Measurements from ENCODE around the gene DGKI.

The DGKI gene

DNA sequence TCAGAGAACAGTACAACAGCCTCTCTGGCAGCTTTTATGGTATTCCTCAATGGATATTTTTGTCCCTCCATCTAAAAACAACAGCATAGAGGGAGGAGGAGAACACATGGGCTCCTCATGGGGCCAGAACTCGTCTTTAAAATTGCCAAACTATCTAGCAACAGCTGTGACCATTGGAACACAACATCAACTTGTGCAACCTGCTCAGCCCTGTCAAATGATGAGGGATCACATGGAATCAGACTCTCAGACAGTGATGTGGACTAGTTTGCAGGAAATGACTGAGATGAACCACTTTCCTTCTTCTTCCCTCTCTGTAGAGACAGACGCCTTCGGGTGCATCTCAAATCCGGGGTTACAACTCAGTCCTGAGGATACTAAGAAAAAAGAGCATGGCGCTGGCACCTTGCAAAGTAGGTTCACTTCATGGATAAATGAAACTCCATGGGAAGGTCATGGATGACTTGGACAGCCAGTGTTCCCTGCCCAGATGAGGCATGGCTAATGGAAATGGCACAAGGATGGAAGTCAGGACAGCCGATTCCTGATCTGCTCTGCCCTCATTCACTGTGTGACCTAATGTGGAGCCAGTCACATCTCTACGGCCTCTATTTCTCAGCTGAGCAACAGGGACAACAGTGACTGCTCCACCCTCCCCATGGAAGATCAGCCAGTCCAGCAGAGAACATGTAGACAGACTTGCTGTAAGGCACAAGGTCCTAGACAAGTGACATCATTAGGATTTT lies 24.6 kb upstream of the DGKI start:
- no peak for DNase-seq

DNA sequence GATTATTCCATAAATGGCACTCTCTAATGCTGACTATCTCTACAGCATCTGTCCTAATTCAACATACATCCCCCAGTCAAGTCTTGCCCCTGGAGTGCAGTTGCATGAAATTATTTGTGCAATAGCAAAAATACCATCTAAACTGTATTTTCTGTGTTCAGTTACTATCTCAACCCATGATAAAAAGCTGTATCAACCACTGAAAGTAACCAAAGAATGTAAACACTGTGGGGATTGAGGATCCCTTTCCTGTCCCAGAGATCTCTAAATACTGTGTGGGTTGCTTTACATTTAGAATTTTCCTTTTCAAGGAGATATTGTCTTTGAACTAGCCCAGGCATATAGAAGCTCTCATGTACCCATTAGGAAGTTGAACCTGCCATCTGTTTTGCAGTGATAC lies 23.9 kb upstream of the DGKI start:
- no peak for DNase-seq

DNA sequence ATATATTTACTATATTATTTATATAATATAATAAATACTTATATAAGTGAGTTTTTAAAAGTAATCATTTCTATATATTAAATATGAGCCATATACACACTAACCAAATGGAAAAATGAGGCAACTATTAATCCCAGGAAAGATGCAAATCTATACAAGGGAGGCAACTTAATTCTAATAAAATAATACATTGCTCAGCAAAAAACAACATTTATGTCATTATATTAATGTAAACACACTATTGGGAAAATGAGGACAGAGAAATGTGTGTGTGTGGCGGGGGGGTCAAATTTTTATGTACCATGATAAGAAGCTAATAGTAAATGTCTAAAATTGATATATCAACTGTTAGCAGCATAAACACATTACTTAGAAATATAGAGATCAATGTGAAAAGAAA lies 23.3 kb upstream of the DGKI start:
- no peak for DNase-seq

DNA sequence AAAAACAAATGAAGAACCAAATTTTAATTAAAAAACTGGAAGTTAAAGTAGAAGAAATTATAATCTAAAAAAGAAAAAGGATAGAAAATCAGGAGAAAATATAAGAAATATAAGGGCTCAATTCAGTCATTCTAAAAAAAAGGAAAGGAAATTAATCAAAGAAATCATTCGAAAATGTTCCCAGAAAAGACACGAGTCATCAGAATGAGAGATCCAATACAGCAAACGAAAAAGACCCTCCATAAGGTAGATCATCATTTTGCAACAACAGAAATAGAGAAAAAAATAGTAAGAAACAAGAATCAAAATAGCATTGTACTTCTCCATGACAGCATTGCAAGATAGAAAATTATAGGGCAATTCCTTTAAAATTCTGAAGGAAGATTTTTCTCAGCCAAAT lies 22.5 kb upstream of the DGKI start:
- DNase-seq = no peak

DNA sequence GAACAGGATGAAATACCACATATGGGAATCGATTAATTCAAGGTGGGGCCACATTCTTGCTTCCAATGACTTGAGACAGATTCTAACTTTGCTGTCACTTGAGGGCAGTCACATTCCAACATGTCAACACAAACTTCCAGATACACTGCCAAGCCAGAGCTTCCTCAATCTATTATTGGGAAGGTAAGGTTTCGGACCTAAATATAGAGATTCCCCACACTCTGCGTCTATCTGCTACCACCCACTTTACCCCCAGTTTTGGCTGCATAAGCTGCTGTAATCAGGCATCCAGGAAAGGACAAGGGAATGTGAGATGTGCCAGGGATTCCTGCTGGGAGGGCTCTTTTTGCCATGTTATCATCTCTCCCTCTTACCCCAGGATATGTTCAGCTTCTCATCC lies 20.5 kb upstream of the DGKI start:
- no peak for DNase-seq

DNA sequence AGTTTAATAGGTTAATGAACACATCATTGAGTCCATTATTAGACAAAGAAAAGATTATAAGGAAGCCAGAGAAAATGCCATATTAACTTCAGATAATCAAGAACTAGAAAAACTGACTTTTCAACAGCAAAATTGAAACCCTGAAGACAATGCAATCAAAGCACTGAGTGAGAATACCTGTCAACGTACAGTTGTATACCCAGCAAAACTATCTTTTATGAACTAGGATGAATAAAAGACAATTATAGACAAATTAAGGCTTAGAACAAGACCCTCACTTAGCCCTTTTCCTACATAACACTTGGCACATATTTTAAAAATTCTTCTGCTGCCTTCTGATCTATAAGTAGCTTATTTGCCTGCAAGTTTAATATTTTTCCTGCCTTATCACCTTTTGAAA lies 19.0 kb upstream of the DGKI start:
- DNase-seq = no peak

DNA sequence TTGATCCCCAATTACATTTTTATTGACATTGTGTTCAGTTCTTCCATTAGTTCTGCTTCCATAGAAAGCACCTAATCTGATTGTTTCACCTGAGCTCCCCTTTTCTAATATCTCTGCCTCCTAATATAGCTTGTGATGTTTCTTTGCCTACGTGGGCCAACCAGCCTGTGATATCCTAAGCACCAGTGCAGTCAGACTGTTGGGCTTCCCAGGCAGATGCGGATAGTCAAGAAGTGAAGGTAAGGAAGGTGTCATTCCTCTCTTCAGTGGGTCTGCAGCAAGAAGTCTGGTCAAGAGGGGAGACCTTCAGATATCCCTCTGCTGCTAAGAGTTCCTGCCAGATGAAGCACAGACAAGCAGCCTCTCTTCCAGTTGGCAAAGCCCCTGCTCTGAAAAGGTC lies 16.2 kb upstream of the DGKI start:
- no peak for DNase-seq

DNA sequence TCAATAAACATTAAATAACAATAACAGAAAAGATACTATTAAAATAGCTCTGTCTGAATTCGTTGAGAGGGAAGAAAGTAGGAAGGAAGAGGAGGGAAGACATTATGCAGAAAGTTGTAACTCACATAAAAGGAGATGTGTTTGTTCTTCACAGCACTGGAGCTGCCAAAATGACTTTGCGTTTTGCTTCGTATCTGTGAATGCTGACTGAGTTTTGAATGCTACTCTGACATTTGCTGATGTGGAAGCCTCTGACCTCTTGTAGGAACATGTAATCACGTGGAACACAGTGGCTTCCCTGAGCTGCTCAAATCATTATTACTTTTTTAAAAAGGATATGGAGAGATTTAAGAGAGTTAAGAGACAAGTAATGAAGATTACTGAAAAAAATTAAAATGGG lies 15.6 kb upstream of the DGKI start:
- no peak for DNase-seq

DNA sequence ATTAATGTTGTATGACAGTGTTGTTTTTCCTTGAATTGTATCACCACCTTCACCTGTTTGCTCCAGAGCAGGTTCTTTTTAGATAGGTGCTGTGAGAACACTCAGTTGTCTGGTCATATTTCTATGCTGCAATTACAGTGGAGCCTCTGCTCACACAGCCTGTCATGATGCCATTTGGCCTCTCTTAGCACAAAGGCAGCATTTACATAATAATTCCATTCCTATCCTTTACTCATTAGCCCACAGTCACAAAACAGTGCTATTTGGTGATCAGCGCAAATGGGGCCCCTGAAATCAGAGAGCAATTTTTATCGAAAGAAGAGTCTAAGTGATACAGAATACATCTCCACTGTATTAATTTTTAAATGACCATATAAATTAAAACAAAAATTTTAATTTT lies 13.8 kb upstream of the DGKI start:
- no peak for DNase-seq

DNA sequence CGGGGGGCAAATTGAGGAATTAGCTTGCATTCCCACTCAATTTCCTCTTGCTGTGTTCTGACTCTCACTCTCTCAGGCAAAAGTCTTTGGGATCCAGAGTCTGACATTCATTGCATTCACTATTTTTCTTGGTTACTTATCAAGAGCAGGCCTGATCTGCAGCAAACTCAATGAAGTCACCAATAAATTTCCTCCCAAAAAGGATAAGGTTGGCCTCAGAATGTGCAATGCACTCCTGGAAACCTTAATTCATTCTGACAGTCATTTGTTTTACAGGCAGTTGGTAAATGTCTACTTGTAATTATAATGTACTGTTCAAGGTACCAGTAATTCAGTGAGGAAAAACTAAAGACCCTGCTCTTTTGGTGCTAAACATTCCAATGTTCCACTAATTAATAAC lies 6.3 kb upstream of the DGKI start:
- DNase-seq = no peak

DNA sequence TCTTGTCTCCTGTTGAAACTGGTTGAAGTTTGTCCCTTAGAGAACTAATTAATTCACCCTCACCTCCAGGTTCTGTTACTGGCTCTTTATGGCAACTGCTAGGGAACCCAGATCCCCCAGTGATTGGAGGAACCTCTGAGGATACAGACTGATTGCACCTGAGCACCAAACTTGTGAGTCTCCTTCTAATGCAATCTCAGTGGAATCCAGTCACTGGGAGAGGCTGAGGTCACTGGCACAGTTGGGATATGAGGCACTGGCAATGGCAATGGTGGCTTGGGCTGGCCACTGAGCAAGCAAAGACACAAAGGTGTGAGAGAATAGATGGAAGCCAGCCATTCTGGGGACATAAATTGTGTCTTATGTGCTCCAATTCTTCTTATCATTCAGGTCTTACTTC lies 5.3 kb upstream of the DGKI start:
- no peak for DNase-seq

DNA sequence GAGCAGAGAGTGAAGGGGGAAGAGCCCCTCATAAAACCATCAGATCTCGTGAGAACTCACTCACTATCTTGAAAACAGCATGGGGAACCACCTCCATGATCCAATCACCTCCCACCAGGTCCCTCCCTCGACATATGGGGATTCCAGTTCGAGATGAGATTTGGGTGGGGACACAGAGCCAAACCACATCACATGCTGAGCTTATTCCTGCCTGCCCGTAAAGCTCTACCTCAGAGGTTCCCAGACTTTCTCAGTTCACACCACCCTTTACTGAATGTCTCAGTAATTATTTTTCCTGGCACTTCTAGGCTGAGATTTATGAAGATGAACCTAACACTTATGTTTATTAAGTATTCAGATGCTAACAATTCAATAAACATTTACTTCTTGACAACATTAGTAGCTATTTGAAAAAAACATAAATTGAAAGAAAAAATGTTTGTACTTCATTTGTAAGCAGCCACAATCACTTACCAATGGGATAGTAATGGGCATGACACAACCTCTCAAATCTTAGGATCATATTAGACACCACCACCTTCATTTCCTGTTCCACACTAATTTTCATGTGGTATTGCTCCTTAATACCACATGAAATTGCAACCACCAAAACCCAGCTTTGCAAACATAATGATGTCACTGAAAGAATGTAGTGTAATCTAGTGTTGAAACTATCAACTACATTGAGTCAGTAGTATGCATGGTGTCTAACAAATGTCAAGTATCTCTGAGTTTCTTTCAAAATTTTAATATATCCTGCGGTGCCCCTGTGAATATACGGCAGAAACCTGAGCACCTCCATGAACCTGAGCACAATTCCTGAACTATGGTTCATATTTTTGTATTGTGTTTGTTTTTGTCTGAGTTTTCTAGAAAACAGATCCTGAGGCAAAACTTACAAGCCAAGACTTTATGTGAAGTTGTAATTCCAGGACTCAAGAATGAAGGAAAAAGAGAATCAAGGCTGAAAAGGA lies 4.5 kb upstream of the DGKI start:
- no peak for DNase-seq

DNA sequence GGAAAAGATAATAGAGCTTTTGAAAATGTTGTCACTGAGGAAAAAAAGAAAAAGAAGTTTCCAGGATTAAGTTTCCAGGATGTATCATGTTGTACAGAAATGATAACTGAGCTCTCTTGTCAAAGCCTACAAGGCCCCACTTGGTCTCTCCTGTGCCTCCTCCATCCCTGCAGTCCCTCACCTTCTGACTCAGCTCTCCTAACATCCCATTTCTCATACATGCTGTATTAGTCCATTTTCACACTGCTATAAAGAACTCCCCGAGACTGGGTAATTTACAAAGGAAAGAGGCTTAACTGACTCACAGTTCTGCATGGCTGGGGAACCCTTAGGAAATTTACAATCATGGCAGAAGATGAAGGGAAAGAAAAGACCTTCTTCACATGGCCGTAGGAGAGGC lies 3.8 kb upstream of the DGKI start:
- no peak for DNase-seq

DNA sequence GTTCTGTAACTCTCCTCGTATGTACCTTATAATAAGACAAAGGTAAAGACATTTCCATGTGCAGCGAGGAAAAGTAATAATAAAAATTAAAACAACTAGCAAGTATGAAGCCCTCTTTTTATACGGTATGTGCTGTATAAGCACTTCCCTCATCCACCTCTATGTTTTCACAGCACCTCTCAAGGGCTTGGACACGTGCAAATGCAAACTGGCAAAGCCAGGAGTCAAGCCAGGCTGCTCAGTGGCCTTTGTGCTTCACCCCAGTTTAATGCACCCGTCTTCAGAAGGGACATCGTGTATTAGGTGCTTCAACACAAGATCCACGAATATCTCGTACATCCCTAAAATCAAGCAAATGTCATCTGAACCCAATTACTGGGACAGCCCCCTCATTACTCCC lies 1.3 kb upstream of the DGKI start:
- no peak for DNase-seq

DNA sequence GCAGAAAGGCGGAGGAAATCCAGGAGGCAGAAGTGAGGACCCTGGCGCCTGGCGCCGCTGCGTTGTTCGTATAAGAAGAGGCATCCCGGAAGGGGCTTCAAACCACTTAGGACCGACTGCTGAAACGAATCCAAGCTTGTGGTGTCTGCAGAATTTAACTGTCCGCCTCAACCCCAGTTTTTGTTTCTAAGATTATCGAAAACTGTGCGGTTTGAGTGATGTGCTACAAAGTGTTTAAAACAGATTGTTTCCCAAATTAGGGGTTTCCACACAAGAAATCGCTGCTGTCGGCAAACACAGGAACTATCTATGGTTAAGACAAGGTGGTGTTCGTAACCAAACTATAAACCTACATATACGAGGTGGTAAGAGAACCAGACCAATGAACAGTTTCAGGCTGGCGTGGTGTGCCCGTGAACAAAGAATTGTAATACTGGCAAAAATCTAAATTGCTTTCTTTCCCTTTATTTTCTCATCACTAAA lies 835 bp upstream of the DGKI start:
- no peak for DNase-seq

DNA sequence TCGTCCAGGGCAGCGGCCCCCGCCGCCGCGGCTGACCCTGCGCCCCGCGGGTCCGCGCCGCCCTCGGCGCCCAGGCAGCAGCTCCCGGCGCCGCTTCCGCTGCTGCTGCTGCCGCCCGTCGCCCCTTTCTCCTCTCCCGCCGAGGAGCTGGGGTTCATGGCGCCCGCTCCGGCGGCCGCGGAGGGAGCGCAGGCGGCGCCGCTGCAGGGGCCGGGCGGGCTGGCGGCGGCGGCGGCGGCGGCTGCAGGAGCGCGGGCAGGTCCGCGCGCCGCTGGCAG lies 286 bp downstream of the DGKI start:
- DNase-seq = peak; percentile 8

DNA sequence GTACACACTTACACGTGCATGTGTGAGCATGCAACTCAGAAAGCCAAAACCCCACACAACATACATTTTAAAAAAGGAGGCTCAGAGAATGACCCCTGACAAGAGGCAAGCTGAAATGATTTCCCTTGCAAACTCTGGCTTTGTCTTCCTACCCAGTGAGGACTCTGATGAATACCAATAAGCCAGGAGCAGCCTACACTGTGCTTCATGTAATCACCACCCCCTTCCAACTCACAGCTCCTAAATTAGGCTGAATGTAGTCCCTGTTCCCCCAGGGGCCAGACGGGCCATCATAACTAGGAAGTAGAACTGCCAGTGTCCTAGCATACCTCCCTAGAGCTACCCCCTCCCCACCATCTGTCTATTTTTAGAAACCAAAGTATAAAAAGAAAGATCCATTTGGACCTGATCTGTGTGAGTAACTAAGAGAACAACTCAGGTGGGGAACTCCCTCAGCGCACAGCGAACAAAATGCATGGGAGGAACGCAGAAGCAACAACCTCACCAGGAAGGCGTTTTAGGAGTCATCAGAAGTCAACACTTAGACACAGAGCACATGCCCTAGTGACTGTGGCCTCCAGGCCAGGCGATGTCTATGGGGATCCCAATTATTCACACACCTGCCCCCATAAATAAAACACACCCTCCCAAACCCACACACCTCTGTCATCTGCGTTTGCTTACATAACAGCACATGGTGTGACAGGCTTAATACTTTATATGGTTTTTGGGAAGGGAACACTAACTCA lies 1.9 kb downstream of the DGKI start:
- no peak for DNase-seq

DNA sequence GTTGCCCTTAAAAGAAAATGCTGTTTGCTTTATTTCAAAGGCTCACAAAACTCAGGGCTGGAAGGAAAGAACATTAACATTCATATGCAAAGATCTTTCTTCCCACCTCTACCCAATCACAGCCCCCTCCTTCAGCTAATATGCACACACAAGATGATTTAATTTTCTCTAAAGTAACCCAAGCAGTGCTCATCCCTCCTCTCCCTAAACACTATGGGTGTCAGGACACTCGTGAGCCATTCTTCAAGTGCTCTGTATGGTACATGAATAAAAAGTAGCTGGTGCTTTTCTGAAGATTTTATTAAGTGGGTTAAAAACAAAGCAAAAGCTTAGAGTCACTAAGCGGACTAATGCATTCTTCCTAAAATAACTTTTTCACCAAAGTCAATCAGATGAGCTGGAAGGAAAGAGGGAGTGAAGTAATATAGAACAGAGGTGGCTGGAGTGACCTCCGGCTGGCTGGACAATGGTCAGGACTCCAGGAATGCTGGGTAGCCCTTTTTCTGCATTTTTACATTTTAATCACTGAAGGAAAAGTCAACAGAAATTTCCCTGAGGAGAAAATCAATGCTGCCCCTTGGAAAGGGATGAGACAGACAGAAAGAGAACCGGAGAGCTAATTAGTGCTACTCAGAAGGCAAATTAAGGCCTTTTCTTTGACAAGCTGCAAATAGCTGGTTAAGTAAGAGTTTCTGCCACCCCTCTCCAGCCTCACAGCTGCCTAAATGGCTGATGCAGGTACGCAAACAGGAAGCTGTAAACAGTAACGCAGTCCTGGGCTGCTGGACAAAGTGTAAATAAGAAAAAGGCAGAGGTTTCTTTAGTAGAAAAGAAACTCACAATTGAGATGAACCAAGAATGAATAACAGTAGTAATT lies 6.6 kb downstream of the DGKI start:
- DNase-seq = no peak

DNA sequence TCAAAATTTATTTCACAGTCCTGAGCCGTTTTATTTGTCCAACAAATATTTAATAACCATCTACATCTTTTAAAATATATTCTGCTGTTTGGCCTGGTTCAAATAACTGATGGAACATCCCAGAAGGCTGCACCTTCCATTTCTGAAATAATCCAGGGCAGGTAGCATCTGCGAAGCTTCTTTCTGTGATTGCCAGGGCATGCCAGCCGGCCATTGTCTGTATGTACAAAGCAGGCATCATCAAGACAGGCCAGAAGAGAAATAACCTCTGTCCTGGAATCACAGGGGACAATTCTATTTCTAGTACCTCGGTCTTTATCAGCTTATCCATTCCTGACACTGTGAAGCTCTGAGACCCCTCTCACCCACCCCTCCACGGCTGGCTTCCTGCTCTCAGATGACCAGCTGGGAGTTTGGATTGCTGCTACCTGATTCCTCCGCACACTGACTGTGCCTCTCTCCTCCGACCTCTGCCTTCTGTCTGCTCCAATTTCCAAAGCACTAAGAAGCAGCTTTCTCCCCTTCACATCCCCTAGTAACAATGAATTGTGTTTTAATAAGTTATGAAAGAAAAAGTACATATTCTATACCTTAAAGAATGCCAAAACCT lies 8.0 kb downstream of the DGKI start:
- no peak for DNase-seq

DNA sequence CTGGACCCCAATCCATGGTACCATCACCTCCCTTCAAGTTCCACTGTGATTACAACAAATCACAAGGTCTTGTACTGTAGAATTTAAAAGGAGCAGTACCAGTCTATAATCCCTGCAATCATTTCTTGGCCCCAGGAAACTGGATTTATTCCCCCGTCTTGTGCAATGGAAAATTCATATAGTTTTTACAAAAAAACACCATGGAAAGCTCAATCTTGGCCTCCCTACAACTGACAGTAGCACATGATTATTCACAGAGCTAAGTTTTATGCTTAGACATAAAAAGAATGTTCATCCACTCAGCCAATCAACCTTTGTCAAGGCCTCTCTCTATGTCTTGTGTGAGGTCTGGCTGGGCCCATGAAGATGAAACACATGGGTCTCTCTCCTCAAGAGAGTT lies 10.2 kb downstream of the DGKI start:
- DNase-seq = no peak

DNA sequence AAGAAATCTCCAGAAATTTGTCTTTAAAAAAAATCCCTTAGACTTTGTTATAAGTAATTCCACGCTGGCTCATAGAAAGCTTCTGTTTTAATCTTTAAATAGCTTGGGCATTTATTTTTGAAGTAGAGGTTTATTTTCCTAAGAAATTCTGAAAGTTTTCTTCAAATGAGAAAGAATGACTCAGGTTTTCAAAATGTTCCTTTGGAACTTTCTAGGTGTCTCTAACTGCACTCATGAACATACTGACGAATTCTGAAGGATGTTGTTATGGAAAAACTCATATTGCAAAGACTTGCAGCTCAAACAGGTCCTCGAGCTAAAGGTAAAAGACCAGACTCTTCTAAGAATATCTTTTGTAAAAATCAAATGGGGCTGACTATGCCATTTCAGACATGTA lies 10.7 kb downstream of the DGKI start:
- DNase-seq = no peak

DNA sequence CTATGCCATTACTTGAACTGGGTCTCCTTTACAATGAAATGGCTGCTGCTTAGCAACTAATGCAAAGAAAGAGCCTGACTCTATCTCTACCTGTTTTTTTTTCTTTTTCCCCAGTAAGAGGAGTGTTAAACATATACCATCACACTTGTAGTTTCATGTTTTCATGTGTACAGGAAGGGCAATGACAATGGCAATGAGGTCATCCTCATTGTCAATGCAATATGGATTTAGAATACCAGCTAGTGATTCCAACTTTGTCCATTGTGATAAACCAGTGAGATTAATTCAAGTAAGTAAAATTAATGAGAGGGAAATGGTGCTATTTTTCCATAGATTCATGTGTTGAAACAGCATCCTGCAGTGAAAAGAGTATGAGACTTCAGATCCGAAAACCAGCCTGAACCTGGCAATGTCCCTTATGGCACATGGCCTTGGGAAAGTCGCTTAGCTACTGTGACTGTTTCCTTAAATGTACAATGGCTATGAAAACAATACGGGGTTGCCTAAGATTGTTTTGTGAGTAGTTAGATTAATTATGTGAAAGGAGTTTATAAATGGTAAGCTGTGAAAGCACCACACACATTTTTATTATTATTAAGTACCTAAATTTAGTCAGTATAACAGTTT lies 11.2 kb downstream of the DGKI start:
- no peak for DNase-seq
